Smooth muscle cell (in vitro differentiated cells): ENCODE measurements around the gene MFAP2. TPM values are rescaled to one million over a fixed set of nuclear protein-coding genes. Genes with fewer than 3 reads are reported as not detected.

Experiments
- DNase-seq: peaks from one replicate; lab custom pipeline; 2025; ENCODE audit not compliant: unreplicated experiment; lab: John Stamatoyannopoulos, UW
- H2AFZ ChIP-seq: fragments of 200-600 bp; sonication (generic); 2 replicates; pipeline ENCODE4 v1.6.0; 2016; ENCODE audit warnings: antibody characterized with exemption, low read depth, mild to moderate bottlenecking
- H3F3A ChIP-seq: fragments of 200-600 bp; sonication (generic); 2 replicates; pipeline ENCODE4 v1.6.0; 2017; ENCODE audit warnings: antibody characterized with exemption, low read depth
- H3K27ac ChIP-seq: fragments of 200-600 bp; sonication (generic); 2 replicates; pipeline ENCODE4 v1.5.1; 2016; ENCODE audit warnings: low read depth, mild to moderate bottlenecking
- H3K27me3 ChIP-seq: fragments of 200-600 bp; sonication (generic); 2 replicates; pipeline ENCODE4 v1.6.1; 2016; ENCODE audit warnings: low read depth, mild to moderate bottlenecking
- H3K36me3 ChIP-seq: fragments of 200-600 bp; sonication (generic); 2 replicates; pipeline ENCODE4 v1.5.1; 2016; ENCODE audit warnings: low read depth
- H3K4me1 ChIP-seq: fragments of 200-600 bp; sonication (generic); 2 replicates; pipeline ENCODE4 v1.5.1; 2016; ENCODE audit warnings: low read depth
- H3K4me2 ChIP-seq: fragments of 200-600 bp; sonication (generic); 2 replicates; pipeline ENCODE4 v1.6.0; 2016; ENCODE audit warnings: mild to moderate bottlenecking
- H3K4me3 ChIP-seq: fragments of 200-600 bp; sonication (generic); 2 replicates; pipeline ENCODE4 v1.5.1; 2016; ENCODE audit warnings: mild to moderate bottlenecking
- H3K79me2 ChIP-seq: fragments of 200-600 bp; sonication (generic); 2 replicates; pipeline ENCODE4 v1.6.0; 2016; ENCODE audit warnings: low read depth, mild to moderate bottlenecking
- H3K9ac ChIP-seq: fragments of 200-600 bp; sonication (generic); 2 replicates; pipeline ENCODE4 v1.6.0; 2016; ENCODE audit warnings: low read depth
- H3K9me3 ChIP-seq: fragments of 200-600 bp; sonication (generic); replicated peaks from 2 replicates; pipeline ENCODE4 v1.5.1; 2016; ENCODE audit warnings: low read depth
- H4K20me1 ChIP-seq: fragments of 200-600 bp; sonication (generic); 2 replicates; pipeline ENCODE4 v1.6.0; 2016; ENCODE audit warnings: low read depth
- CTCF ChIP-seq: fragments of 200-600 bp; sonication (generic); IDR thresholded peaks from 2 replicates; pipeline ENCODE4 v1.5.1; 2017; ENCODE audit warnings: borderline replicate concordance, mild to moderate bottlenecking, antibody characterized with exemption; ENCODE audit not compliant: insufficient read depth, poor library complexity, severe bottlenecking
- WGBS: methylation state at CpG from one replicate; pipeline ENCODE4 v1.1.7; 2016; ENCODE audit warnings: low lambda C conversion rate; 5-methylcytosine and 5-hydroxymethylcytosine counted together
- polyA plus RNA-seq: library from polyadenylated mRNA; unstranded; fragments of >200 nt; fragmentation: Nextera tagmentation; extraction: Ambion mirVana; gene quantifications from 2 replicates; pipeline ENCODE4 v1.2.1, GENCODE V29; 2016
- total RNA-seq: library from RNA; depleted of rRNA; stranded (reverse); fragments of >200 nt; gene quantifications from 2 replicates; pipeline ENCODE4 v1.2.3, GENCODE V29; 2014

MFAP2 gene
- total and polyA plus RNA-seq, 2 experiments from 2014 or later, result 325 to 885 TPM

- H3K9ac ChIP-seq, result no peak overlapping the region
- 71% methylated on average over 13 of the region's 13 CpGs for WGBS
- no peak for TF ChIP-seq CTCF
- no peaks in the 10 kb centered on the region for H3K79me2 ChIP-seq
- H3K4me3 ChIP-seq, result no peak overlapping the region
- H3K4me2 ChIP-seq, result no peak overlapping the region
- peaks cover 3% of the 10 kb centered on the region for H3K4me1 ChIP-seq
- H3K9me3 ChIP-seq, result no peaks in the 10 kb centered on the region
- peaks cover 21% of the 10 kb centered on the region for H4K20me1 ChIP-seq
- H3K27me3 ChIP-seq, result no peaks in the 10 kb centered on the region
- no peak overlapping the region for H3K27ac ChIP-seq
- DNase-seq, result no peak
- H3K36me3 ChIP-seq, result no peaks in the 10 kb centered on the region
- H2AFZ ChIP-seq, result no peak overlapping the region
- peaks cover 15% of the 10 kb centered on the region for H3F3A ChIP-seq
Observed at GRCh38 chr1:17013491-17014320, 33.3 kb upstream of the MFAP2 start.

- H3K27me3 ChIP-seq, result no peaks in the 10 kb centered on the region
- H3K4me1 ChIP-seq, result peaks cover 3% of the 10 kb centered on the region
- no peak for DNase-seq
- WGBS, result 78% methylated on average over 9 of the region's 9 CpGs
- no peak overlapping the region for H3K4me3 ChIP-seq
- no peak overlapping the region for H3K27ac ChIP-seq
- no peaks in the 10 kb centered on the region for H3K9me3 ChIP-seq
- H4K20me1 ChIP-seq, result peaks cover 29% of the 10 kb centered on the region
- H3K36me3 ChIP-seq, result no peaks in the 10 kb centered on the region
- no peak overlapping the region for H3K4me2 ChIP-seq
- H3K9ac ChIP-seq, result no peak overlapping the region
- TF ChIP-seq CTCF, result no peak
- H3K79me2 ChIP-seq, result no peaks in the 10 kb centered on the region
- H3F3A ChIP-seq, result peaks cover 14% of the 10 kb centered on the region
- no peak overlapping the region for H2AFZ ChIP-seq
Observed at GRCh38 chr1:17012775-17013490, 32.5 kb upstream of the MFAP2 start.

GRCh38 chr1:17011439-17012307 lies 31.3 kb upstream of the MFAP2 start, which contains the start of gene ATP13A2:
ATP13A2 (minus strand) TSS chr1:17011928; CDS start chr1:17011738, 190 bp downstream.
- H3F3A ChIP-seq, result peaks cover 7% of the 10 kb centered on the region
- H4K20me1 ChIP-seq, result peaks cover 39% of the 10 kb centered on the region
- peak within 1 kb of the TSS; percentile 68 for H2AFZ ChIP-seq
- peak within 1 kb of the TSS; percentile 62 for H3K4me3 ChIP-seq
- H3K9me3 ChIP-seq, result no peaks in the 10 kb centered on the region
- no peak within 1 kb of the TSS for H3K9ac ChIP-seq
- peaks cover 3% of the 10 kb centered on the region for H3K4me1 ChIP-seq
- H3K36me3 ChIP-seq, result no peaks in the 10 kb centered on the region
- no peaks in the 10 kb centered on the region for H3K79me2 ChIP-seq
- no peak for TF ChIP-seq CTCF
- no peaks in the 10 kb centered on the region for H3K27me3 ChIP-seq
- H3K4me2 ChIP-seq, result peak within 1 kb of the TSS; percentile 98
- 4% methylated on average over 65 of the region's 94 CpGs for WGBS
- no peak within 1 kb of the TSS for H3K27ac ChIP-seq
- peak; percentile 22 for DNase-seq
